Small intestine (tissue), 7 donors: Measurements from ENCODE around the gene CFLAR. TPM values are rescaled to one million over a fixed set of nuclear protein-coding genes. Genes with fewer than 3 reads are reported as not detected.

Source experiments
- DNase-seq, 2 donors: peaks; one replicate each; pipeline versions ENCODE4 v3.0.0 to v3.0.0-alpha.2; 2013
- FAIRE-seq: peaks from 2 replicates; lab custom pipeline; 2012; peaks lifted over from hg19 to GRCh38; lab: Jason Lieb, UNC
- H3K27ac ChIP-seq, 3 donors: one replicate each; pipeline ENCODE4 v1.5.1; 2013; ENCODE audit warnings: low read length in 2 of 3, mild to moderate bottlenecking in 2 of 3, control low read depth in 1 of 3, inconsistent platforms in 1 of 3, low read depth in 1 of 3, moderate library complexity in 1 of 3
- H3K27me3 ChIP-seq, 3 donors: one replicate each; pipeline ENCODE4 v1.6.1; 2013; ENCODE audit warnings: low read length in 3 of 3, inconsistent platforms in 1 of 3; ENCODE audit not compliant: control insufficient read depth in 3 of 3, insufficient read depth in 3 of 3
- H3K36me3 ChIP-seq, 3 donors: one replicate each; pipeline ENCODE4 v1.6.1; 2013; ENCODE audit warnings: low read length in 3 of 3, inconsistent platforms in 1 of 3, low read depth in 1 of 3, mild to moderate bottlenecking in 1 of 3, moderate library complexity in 1 of 3; ENCODE audit not compliant: control insufficient read depth in 3 of 3, insufficient read depth in 2 of 3
- H3K4me1 ChIP-seq, 3 donors: one replicate each; pipeline ENCODE4 v1.6.1; 2013; ENCODE audit warnings: low read length in 2 of 3, inconsistent platforms in 1 of 3, low read depth in 1 of 3, mild to moderate bottlenecking in 1 of 3, moderate library complexity in 1 of 3; ENCODE audit not compliant: control insufficient read depth in 3 of 3, insufficient read depth in 2 of 3
- H3K4me3 ChIP-seq, 3 donors: one replicate each; pipeline ENCODE4 v1.5.1; 2013; ENCODE audit warnings: low read length in 3 of 3, control low read depth in 1 of 3, inconsistent platforms in 1 of 3, low read depth in 1 of 3, mild to moderate bottlenecking in 1 of 3, moderate library complexity in 1 of 3
- H3K9me3 ChIP-seq, 2 donors: one replicate each; pipeline ENCODE4 v1.6.1; 2013; ENCODE audit warnings: low read depth in 1 of 2, low read length in 1 of 2; ENCODE audit not compliant: control insufficient read depth in 2 of 2, insufficient read depth in 1 of 2
- WGBS, 3 donors: extraction: QIAGEN DNeasy Blood & Tissue Kit; methylation state at CpG; one replicate each; pipeline ENCODE4 v1.1.7; 2013; 5-methylcytosine and 5-hydroxymethylcytosine counted together
- polyA plus RNA-seq, 4 donors: library from polyadenylated mRNA; stranded (reverse) in 3 of 4; unstranded in 1 of 4; fragments of 200-250 nt in 3 of 4; fragments of 120-200 nt in 1 of 4; gene quantifications; one replicate each; pipeline versions ENCODE4 v1.2.1 to v1.2.3, GENCODE V29; 2013
- donor health status: healthy with polysubstance abuse.
- donor health status: control.
- donor health status: control.
- donor health status: Bipolar disorder and iron deficiency.
- donor health status: healthy.

CFLAR gene
- polyA plus RNA-seq, 4 donors: 26.4 to 68.6 (median 47.1) TPM

DNA sequence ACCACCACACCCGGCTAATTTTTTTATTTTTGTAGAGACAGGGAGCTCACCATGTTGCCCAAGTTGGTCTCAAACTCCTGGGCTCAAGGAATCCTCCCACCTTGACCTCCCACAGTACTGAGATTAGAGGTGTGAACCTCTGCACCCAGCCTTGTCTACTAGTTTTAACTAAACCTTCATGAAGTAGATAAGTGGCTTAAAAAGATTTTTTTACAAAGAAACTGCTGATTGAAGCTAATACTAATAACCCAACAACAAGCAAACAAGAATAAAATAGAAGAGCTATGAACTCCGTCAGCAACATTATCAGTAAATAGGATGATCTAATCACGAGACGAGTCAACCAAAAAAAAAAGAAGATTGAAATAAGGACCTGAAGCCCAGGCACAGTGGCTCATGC is 25.4 kb upstream of the CFLAR start:
- no peak for FAIRE-seq
- no peak overlapping the region for H3K27ac ChIP-seq

DNA sequence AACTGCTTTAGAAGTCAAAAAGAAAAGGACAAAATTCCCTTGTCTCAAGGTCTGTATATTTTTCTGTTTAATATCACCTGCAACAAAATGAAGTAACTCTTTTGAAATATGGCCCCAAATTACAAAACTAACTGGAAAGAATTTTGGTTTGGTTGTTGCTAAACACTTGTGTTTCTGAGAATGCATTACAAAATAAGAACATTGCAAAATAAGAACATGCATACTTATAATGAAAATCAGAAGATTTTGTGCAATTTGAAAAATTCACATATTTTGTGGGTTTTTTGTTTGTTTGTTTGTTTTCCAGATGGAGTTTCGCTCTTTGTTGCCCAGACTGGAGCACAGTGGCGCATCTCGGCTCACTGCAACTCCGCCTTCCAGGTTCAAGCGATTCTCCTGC is 22.4 kb upstream of the CFLAR start:
- H3K27ac ChIP-seq: no peak overlapping the region
- H3K4me1 ChIP-seq: no peaks in the 10 kb centered on the region
- FAIRE-seq: no peak
- H3K9me3 ChIP-seq: no peaks in the 10 kb centered on the region
- DNase-seq: no peak
- H3K27me3 ChIP-seq: no peaks in the 10 kb centered on the region
- peaks cover 0 to 6% (median 0%) of the 10 kb centered on the region in 3 donors for H3K36me3 ChIP-seq
- 96 to 99% (median 99%) methylated on average over 5 of the region's 5 CpGs for WGBS, 3 donors
- no peak overlapping the region for H3K4me3 ChIP-seq

More for the DNA sequence above, 25.4 kb upstream of the CFLAR start:
- Histone ChIP-seq H3K36me3 (peaks cover 0 to 30% (median 2%) of the 10 kb centered on the region in 3 donors), H3K27me3 (no peaks in the 10 kb centered on the region), H3K9me3 (no peaks in the 10 kb centered on the region), H3K4me1 (no peaks in the 10 kb centered on the region), H3K4me3 (no peak overlapping the region)
- DNase-seq: no peak
- WGBS, 3 donors: 65 to 84% (median 72%) methylated on average over 4 of the region's 4 CpGs

DNA sequence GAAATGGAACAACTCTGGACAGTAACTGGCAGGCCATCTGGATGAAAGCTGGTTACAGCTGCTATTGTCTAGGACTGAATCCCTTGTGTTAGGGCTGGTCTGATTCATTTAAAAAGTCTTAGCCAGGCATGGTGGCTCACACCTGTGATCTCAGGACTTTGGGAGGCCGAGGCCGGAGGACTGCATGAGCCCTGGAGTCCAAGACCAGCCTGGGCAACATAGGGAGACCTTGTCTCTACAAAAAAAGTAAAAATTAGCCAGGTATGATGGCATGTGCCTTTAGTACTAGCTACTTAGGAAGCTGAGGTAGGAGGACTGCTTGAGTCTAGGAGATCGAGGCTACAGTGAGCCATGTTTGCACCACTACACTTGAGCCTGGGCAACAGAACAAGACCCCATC is 15.5 kb upstream of the CFLAR start:
- FAIRE-seq: no peak
- no peak for DNase-seq
- Histone ChIP-seq H3K27ac (no peak overlapping the region), H3K4me3 (no peak overlapping the region), H3K27me3 (no peaks in the 10 kb centered on the region), H3K9me3 (no peaks in the 10 kb centered on the region), H3K4me1 (no peaks in the 10 kb centered on the region), H3K36me3 (no peaks in the 10 kb centered on the region)
- 95 to 100% (median 96%) methylated on average over 3 of the region's 3 CpGs for whole genome bisulfite sequencing, 3 donors

DNA sequence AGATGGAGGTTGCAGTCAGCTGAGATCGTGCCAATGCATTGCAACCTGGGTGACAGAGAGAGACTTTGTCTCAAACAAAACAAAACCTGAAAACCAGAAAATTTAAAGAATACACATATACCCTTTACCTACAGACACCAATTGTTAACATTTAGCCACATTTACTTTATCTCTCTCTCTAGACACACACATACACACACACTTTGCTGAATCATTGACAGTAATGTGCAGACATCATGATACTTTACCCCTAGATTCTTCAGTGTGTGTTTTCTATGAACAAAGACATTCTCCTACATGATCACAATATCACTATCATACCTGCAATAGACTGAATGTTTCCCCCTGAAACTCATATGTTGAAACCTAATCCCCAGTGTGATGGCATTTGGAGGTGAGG is 10.2 kb upstream of the CFLAR start:
- DNase-seq (no peak), FAIRE-seq (no peak)
- Histone ChIP-seq H3K36me3 (no peaks in the 10 kb centered on the region), H3K9me3 (peaks cover 0 to 3% of the 10 kb centered on the region in 2 donors), H3K4me1 (no peaks in the 10 kb centered on the region), H3K4me3 (no peak overlapping the region), H3K27me3 (no peaks in the 10 kb centered on the region), H3K27ac (no peak overlapping the region)
- 96 to 100% (median 98%) methylated on average over 1 of the region's 1 CpG for WGBS, 3 donors

DNA sequence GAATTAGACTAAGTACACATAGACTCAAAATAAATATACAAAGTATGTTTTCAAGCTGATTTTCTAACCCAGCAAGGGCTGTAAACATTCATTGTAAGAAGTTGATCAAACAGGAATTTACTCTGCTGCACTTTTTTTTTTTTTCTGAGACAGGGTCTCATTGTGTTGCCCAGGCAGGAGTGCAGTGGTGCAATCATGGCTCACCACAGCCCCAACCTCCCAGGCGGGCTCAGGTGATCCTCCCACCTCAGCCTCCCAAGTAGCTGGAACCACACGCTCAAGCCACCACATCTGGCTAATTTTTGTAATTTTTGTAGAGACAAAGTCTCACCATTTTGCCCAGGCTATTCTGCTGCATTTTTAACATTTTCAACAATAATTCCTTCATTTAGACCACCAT is 8.3 kb upstream of the CFLAR start:
- Histone ChIP-seq H3K4me3 (no peak overlapping the region), H3K27ac (no peak overlapping the region), H3K36me3 (no peaks in the 10 kb centered on the region), H3K4me1 (no peaks in the 10 kb centered on the region), H3K27me3 (no peaks in the 10 kb centered on the region), H3K9me3 (peaks cover 0 to 3% of the 10 kb centered on the region in 2 donors)
- WGBS, 3 donors: 85 to 100% (median 93%) methylated on average over 2 of the region's 2 CpGs
- no peak for DNase-seq
- FAIRE-seq: no peak

DNA sequence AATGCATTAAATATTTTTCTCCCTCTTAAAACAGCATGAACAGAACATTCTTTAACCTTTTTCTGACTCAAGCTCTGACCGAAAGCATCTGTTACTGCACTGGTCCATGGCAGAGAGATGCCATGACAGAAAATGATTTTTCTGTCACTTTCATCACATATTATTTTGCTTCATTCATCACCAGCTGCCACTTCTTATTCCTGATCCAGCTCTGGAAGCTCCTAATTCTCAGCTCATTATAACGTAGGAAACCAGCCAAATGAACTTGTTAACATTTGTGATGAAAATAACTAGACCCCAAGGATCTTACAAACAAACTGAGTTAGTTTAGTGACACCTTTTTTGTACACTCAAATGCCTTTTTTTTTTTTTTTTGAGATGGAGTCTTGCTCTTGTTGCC is 7.6 kb upstream of the CFLAR start:
- 88 to 91% (median 90%) methylated on average over 2 of the region's 2 CpGs for WGBS, 3 donors
- Histone ChIP-seq H3K4me3 (no peak overlapping the region), H3K4me1 (no peaks in the 10 kb centered on the region), H3K36me3 (peaks cover 0 to 3% (median 0%) of the 10 kb centered on the region in 3 donors), H3K27ac (no peak overlapping the region), H3K27me3 (no peaks in the 10 kb centered on the region), H3K9me3 (peaks cover 0 to 3% of the 10 kb centered on the region in 2 donors)
- FAIRE-seq: no peak
- no peak for DNase-seq

DNA sequence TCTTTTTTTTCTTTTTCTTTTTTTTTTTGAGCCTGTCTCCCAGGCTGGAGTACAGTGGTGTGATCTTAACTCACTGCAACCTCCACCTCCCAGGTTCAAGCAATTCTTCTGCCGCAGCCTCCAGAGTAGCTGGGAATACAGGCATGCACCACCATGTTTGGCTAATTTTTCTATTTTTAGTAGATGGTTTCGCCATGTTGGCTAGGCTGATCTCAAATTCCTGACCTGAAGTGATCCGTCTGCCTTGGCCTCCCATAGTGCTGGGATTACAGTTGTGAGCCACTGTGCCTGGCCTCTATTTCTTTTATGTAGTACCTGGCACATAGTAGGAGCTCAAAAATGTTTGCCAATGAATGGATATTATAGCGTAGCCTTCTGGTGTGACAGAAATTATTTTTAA is 6.8 kb upstream of the CFLAR start:
- H3K4me1 ChIP-seq: peaks cover 0 to under 1% (median 0%) of the 10 kb centered on the region in 3 donors
- no peak overlapping the region for H3K27ac ChIP-seq
- no peaks in the 10 kb centered on the region for H3K27me3 ChIP-seq
- DNase-seq (no peak), FAIRE-seq (no peak)
- WGBS, 3 donors: 92 to 97% (median 94%) methylated on average over 4 of the region's 4 CpGs
- H3K4me3 ChIP-seq: no peak overlapping the region
- H3K36me3 ChIP-seq: peaks cover 0 to 3% (median 0%) of the 10 kb centered on the region in 3 donors
- H3K9me3 ChIP-seq: peaks cover 0 to 3% of the 10 kb centered on the region in 2 donors

DNA sequence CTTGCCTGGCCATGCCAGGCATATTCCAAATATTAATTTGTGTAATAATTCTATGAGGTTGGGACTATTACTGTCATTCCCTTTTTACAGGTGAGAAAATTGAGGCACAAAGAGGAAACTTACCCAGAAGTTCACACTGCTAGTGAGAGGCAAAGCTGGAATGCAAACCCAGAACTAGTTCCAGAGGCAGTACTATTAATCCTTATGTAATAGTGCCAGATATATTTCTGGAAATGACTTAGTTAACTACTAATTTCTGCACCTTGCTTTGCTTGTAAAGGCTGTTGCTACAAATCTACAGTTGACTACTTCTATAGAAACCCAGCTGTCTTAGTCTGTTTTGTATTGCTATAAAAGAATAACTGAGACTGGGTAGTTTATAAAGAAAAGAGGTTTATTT is 5.3 kb upstream of the CFLAR start:
- Histone ChIP-seq H3K4me3 (no peak overlapping the region), H3K27me3 (no peaks in the 10 kb centered on the region), H3K36me3 (peaks cover 0 to 3% (median 0%) of the 10 kb centered on the region in 3 donors), H3K9me3 (peaks cover 0 to 6% of the 10 kb centered on the region in 2 donors), H3K27ac (no peak overlapping the region), H3K4me1 (peaks cover 2 to 3% (median 3%) of the 10 kb centered on the region in 3 donors)
- DNase-seq: no peak
- FAIRE-seq: no peak

DNA sequence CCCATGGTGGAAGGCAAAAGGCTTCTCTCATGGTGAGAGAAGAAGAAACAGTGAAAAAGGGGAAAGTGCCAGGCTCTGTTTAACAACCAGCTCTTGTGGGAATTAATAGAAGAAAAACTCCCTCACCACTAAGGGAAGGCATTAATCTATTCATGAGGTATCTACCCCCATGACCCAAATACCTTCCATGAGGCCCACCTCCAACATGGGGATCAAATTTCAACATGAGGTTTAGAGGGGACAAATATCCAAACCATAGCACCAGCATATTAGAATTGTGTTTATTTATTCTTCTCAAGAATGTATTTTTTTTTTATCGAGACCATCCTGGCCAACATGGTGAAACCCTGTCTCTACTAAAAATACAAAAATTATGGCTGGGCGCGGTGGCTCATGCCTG is 4.9 kb upstream of the CFLAR start:
- H3K9me3 ChIP-seq: peaks cover 0 to 4% of the 10 kb centered on the region in 2 donors
- peaks cover 0 to 3% (median 0%) of the 10 kb centered on the region in 3 donors for H3K36me3 ChIP-seq
- H3K27ac ChIP-seq: no peak overlapping the region
- peaks cover 2 to 3% (median 3%) of the 10 kb centered on the region in 3 donors for H3K4me1 ChIP-seq
- no peak overlapping the region for H3K4me3 ChIP-seq
- DNase-seq (no peak), FAIRE-seq (no peak)
- 91 to 98% (median 94%) methylated on average over 3 of the region's 3 CpGs for WGBS, 3 donors
- H3K27me3 ChIP-seq: no peaks in the 10 kb centered on the region
